ENCODE measurements around the gene PXYLP1.

The PXYLP1 gene

GRCh38 chr3:141330235-141330634, 98.6 kb downstream of the PXYLP1 start:
- FAIRE-seq = no peak

- no peak for FAIRE-seq
These were observed 99.2 kb downstream of the PXYLP1 start for GRCh38 chr3:141330718-141331376.

GRCh38 chr3:141331377-141332318, 100.0 kb downstream of the PXYLP1 start:
- no peak for FAIRE-seq

GRCh38 chr3:141332416-141332815, 100.8 kb downstream of the PXYLP1 start:
- FAIRE-seq = no peak

- FAIRE-seq = no peak
These were observed 102.4 kb downstream of the PXYLP1 start for GRCh38 chr3:141333836-141334626.

- FAIRE-seq = no peak
These were observed 103.1 kb downstream of the PXYLP1 start for GRCh38 chr3:141334627-141335250.

- FAIRE-seq = no peak
These were observed 104.0 kb downstream of the PXYLP1 start for GRCh38 chr3:141335531-141336061.

- FAIRE-seq = no peak
These were observed 105.3 kb downstream of the PXYLP1 start for GRCh38 chr3:141336672-141337522.

GRCh38 chr3:141337523-141337854, 105.9 kb downstream of the PXYLP1 start:
- FAIRE-seq = no peak

GRCh38 chr3:141337991-141338390, 106.4 kb downstream of the PXYLP1 start:
- no peak for FAIRE-seq

GRCh38 chr3:141338881-141339280, 107.3 kb downstream of the PXYLP1 start:
- FAIRE-seq = no peak

GRCh38 chr3:141341536-141341935, 109.9 kb downstream of the PXYLP1 start:
- no peak for FAIRE-seq

- FAIRE-seq = no peak
These were observed 110.8 kb downstream of the PXYLP1 start for GRCh38 chr3:141342386-141342785.

- FAIRE-seq = no peak
These were observed 111.5 kb downstream of the PXYLP1 start for GRCh38 chr3:141343077-141343476.

- FAIRE-seq = no peak
These were observed 112.2 kb downstream of the PXYLP1 start for GRCh38 chr3:141343865-141344271.
